GM13976 (cell line): ENCODE measurements around the gene ECI1.

Experiments used
- DNase-seq: peaks from one replicate; pipeline ENCODE4 v3.0.0; 2012; ENCODE audit warnings: low spot score
- CTCF ChIP-seq: IDR thresholded peaks from 2 replicates; pipeline ENCODE4 v1.5.1; 2012; ENCODE audit warnings: borderline replicate concordance, mild to moderate bottlenecking; ENCODE audit not compliant: insufficient read depth; ENCODE audit errors: extremely low read depth, missing control alignments, control extremely low read depth
- in situ Hi-C: fragments of 300-500 bp; cut with MboI; formaldehyde crosslinking; loops from one replicate; pipeline ENCODE4 v1.12.0; 2022; ENCODE audit warnings: low sequenced_read_pairs, mixed read lengths, inconsistent platforms; ENCODE audit not compliant: unreplicated experiment

ECI1 gene

GRCh38 chr16:2190659-2191445, 60.5 kb downstream of the ECI1 start:
- TF ChIP-seq CTCF: no peak
- in situ Hi-C loops: no loop called here

GRCh38 chr16:2190002-2190658, 61.3 kb downstream of the ECI1 start:
- DNase-seq: no peak
- in situ Hi-C loops: no loop called here
- TF ChIP-seq CTCF: no peak

More at GRCh38 chr16:2190659-2191445, 60.5 kb downstream of the ECI1 start:
- no peak for DNase-seq
